Measurements from ENCODE around the gene TRAF5. TPM values are rescaled to one million over a fixed set of nuclear protein-coding genes. Genes with fewer than 3 reads are reported as not detected.

TRAF5 gene
- total and polyA plus RNA-seq, 8 donors, result 10.1 to 29.2 (median 24.0) TPM

DNA sequence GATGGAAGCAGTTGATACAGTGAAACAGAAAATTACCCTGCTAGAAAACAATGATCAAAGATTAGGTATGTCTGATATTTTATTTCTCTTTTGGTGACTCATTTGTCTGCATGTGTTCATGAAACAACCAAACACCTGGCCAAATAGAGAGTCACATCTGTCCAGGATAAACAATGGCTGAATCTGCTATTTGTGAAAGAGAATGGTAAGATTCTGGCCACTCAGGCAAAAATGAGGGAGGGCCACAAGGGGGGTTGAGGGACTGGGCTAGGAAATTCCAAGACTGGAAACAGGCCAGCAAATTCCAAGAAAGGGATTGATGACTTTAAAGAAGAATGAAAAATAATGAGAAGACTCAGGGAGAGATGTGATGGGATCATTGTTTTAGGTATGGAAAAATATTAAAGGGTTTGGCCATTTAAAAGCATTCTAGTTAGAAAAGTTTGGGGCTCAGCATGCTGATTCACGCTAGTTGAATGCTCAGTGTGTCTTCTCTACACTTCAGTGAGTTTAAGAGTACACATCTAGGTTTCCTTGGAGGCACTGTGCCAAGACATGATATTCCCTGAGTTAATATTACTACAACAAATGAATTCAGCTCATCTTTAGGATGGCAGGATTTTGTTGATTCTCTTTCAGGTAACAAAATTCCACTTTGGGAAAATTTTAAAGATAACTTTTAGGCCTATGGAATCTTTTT is 44.9 kb downstream of the TRAF5 start:
- H3K27me3 ChIP-seq, result no peaks in the 10 kb centered on the region
- H3K9me3 ChIP-seq, result no peaks in the 10 kb centered on the region
- peaks cover 0 to 8% of the 10 kb centered on the region in 2 donors for H3K36me3 ChIP-seq
- intact Hi-C loops (cut with DNase I), result no loop called here
- TF ChIP-seq, protein P1, sequence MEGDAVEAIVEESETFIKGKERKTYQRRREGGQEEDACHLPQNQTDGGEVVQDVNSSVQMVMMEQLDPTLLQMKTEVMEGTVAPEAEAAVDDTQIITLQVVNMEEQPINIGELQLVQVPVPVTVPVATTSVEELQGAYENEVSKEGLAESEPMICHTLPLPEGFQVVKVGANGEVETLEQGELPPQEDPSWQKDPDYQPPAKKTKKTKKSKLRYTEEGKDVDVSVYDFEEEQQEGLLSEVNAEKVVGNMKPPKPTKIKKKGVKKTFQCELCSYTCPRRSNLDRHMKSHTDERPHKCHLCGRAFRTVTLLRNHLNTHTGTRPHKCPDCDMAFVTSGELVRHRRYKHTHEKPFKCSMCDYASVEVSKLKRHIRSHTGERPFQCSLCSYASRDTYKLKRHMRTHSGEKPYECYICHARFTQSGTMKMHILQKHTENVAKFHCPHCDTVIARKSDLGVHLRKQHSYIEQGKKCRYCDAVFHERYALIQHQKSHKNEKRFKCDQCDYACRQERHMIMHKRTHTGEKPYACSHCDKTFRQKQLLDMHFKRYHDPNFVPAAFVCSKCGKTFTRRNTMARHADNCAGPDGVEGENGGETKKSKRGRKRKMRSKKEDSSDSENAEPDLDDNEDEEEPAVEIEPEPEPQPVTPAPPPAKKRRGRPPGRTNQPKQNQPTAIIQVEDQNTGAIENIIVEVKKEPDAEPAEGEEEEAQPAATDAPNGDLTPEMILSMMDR (IDR thresholded peaks at IDR 0.05), result no peak
- peaks cover 0 to 5% of the 10 kb centered on the region in 2 donors for H3K4me1 ChIP-seq
- DNase-seq (no peak), ATAC-seq (no peak)
- H3K27ac ChIP-seq, result no peak overlapping the region
- H3K4me3 ChIP-seq, result no peak overlapping the region

DNA sequence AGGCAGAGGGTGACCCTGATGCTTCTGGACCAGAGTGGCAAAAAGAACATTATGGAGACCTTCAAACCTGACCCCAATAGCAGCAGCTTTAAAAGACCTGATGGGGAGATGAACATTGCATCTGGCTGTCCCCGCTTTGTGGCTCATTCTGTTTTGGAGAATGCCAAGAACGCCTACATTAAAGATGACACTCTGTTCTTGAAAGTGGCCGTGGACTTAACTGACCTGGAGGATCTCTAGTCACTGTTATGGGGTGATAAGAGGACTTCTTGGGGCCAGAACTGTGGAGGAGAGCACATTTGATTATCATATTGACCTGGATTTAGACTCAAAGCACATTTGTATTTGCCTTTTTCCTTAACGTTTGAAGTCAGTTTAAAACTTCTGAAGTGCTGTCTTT is 45.8 kb downstream of the TRAF5 start:
- Histone ChIP-seq H3K4me1 (peaks cover 0 to 12% of the 10 kb centered on the region in 2 donors), H3K9me3 (no peaks in the 10 kb centered on the region), H3K27me3 (no peaks in the 10 kb centered on the region), H3K27ac (no peak overlapping the region), H3K4me3 (no peak overlapping the region), H3K36me3 (peaks cover 0 to 8% of the 10 kb centered on the region in 2 donors)
- TF ChIP-seq, protein P1 (IDR thresholded peaks at IDR 0.05), result no peak
- DNase-seq (no peak), ATAC-seq (no peak)
- intact Hi-C loops (cut with DNase I), result no loop called here

GRCh38 chr1:211375146-211375818 is 48.6 kb downstream of the TRAF5 start:
- H3K9me3 ChIP-seq, result no peaks in the 10 kb centered on the region
- no peak overlapping the region for H3K27ac ChIP-seq
- peaks cover 0 to 20% of the 10 kb centered on the region in 2 donors for H3K4me1 ChIP-seq
- no peaks in the 10 kb centered on the region for H3K27me3 ChIP-seq
- DNase-seq (no peak), ATAC-seq (peak; percentile 56)
- intact Hi-C loops (cut with DNase I), result no loop called here
- no peak overlapping the region for H3K4me3 ChIP-seq
- peaks cover 0 to 8% of the 10 kb centered on the region in 2 donors for H3K36me3 ChIP-seq
- TF ChIP-seq, protein P1 (IDR thresholded peaks at IDR 0.05), result no peak

DNA sequence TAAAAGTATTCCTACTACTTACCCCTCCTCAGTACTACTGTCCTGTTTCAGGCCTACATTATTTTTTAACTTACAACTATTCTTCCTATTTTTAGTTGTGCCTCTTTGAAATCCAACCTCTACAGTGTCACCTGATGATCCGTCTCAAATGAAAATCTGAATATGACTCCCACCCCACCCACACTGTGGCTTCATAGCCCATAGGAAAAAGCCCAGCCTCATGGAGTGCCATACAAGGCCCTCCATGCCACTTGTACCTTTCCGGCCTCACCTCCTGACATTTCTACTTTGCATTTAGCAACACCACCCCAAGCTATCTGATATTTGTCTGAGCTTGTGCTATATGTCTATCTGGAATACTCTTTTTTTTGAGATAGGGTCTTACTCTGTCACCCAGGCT is 49.3 kb downstream of the TRAF5 start:
- Histone ChIP-seq H3K9me3 (no peaks in the 10 kb centered on the region), H3K27ac (no peak overlapping the region), H3K4me1 (peaks cover 0 to 20% of the 10 kb centered on the region in 2 donors), H3K4me3 (no peak overlapping the region), H3K36me3 (peaks cover 0 to 8% of the 10 kb centered on the region in 2 donors), H3K27me3 (no peaks in the 10 kb centered on the region)
- DNase-seq, result no peak
- ATAC-seq, result peak; percentile 59
- TF ChIP-seq, protein P1 (IDR thresholded peaks at IDR 0.05), result no peak
- intact Hi-C loops (cut with DNase I), result no loop called here

GRCh38 chr1:211376807-211377470 is 50.3 kb downstream of the TRAF5 start:
- Histone ChIP-seq H3K4me3 (no peak overlapping the region), H3K9me3 (no peaks in the 10 kb centered on the region), H3K4me1 (peaks cover 0 to 25% of the 10 kb centered on the region in 2 donors), H3K27ac (no peak overlapping the region), H3K27me3 (no peaks in the 10 kb centered on the region), H3K36me3 (peaks cover 0 to 8% of the 10 kb centered on the region in 2 donors)
- no peak for ATAC-seq
- intact Hi-C loops (cut with DNase I), result no loop called here
- no peak for DNase-seq
- TF ChIP-seq, protein P1 (IDR thresholded peaks at IDR 0.05), result no peak
